Right atrium auricular region (tissue), 2 donors: ENCODE data around the gene PDE4DIP. TPM values are rescaled to one million over a fixed set of nuclear protein-coding genes. Genes with fewer than 3 reads are reported as not detected.
"Not testable (repeated sequence)": the region's sequence is repeated elsewhere in the genome, so short reads cannot be mapped to it uniquely, and the experiment has no call there.

Experiments
- DNase-seq: peaks from one replicate; pipeline ENCODE4 v3.0.0-alpha.2; 2019; ENCODE audit warnings: low spot score
- H3K27ac ChIP-seq, 2 donors: fragments of 200-600 bp; sonication (generic); 1 replicate in 1 of 2; 2 replicates in 1 of 2; pipeline ENCODE4 v1.5.1; 2016 to 2019
- H3K27me3 ChIP-seq, 2 donors: fragments of 200-600 bp; sonication (generic); one replicate each; pipeline versions ENCODE4 v1.5.1 to v1.6.0; 2017 to 2019
- H3K36me3 ChIP-seq: fragments of 200-600 bp; sonication (generic); one replicate; pipeline ENCODE4 v1.5.1; 2016
- H3K4me1 ChIP-seq, 2 donors: fragments of 200-600 bp; sonication (generic); one replicate each; pipeline versions ENCODE4 v1.5.1 to v1.6.0; 2017 to 2019
- H3K4me3 ChIP-seq, 2 donors: fragments of 200-600 bp; sonication (generic); 1 replicate in 1 of 2; 2 replicates in 1 of 2; pipeline ENCODE4 v1.5.1; 2017 to 2019; ENCODE audit warnings: mild to moderate bottlenecking in 1 of 2, moderate library complexity in 1 of 2
- H3K9me3 ChIP-seq, 2 donors: fragments of 200-600 bp; sonication (generic); one replicate each; pipeline ENCODE4 v1.5.1; 2019
- total RNA-seq, 2 donors: library from RNA; depleted of rRNA; stranded (reverse); fragments of >200 nt; gene quantifications; one replicate each; pipeline ENCODE4 v1.1.0, GENCODE V29; 2016
- TF ChIP-seq, protein P1 (sequence below), 2 donors: fragments of 200-600 bp; sonication (generic); IDR thresholded peaks; one replicate each; pipeline ENCODE4 v1.5.1; 2019; ENCODE audit warnings: antibody characterized with exemption in 2 of 2

Gene PDE4DIP
- total RNA-seq, 2 donors from 2014 or later: 722 to 982 TPM

DNA sequence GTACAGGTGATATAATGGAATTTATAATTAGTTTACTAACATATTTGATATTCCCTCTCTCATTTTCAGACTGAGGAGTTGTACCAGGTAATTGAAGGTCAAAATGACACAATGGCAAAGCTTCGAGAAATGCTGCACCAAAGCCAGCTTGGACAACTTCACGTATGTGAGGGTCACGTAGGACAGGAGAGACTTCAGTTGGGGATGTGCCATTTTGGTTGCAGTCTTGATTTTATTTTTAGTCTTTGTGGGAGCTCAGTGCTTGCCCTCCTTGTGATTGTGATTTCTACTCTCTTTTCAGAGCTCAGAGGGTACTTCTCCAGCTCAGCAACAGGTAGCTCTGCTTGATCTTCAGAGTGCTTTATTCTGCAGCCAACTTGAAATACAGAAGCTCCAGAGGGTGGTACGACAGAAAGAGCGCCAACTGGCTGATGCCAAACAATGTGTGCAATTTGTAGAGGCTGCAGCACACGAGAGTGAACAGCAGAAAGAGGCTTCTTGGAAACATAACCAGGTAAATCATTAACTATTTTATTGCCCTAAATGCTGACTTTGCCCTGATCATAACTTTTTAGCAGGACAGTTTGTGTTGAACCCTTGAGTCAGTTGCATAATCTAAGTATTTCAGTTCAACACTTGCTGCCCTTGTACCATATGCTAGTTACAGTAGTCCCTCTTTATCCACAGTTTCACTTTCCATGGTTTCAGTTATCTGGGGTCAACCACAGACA is 118.1 kb downstream of the PDE4DIP start:
- H3K4me3 ChIP-seq, H3K9me3 ChIP-seq, DNase-seq, H3K4me1 ChIP-seq, H3K27ac ChIP-seq, H3K27me3 ChIP-seq, H3K36me3 ChIP-seq: not testable (repeated sequence)

DNA sequence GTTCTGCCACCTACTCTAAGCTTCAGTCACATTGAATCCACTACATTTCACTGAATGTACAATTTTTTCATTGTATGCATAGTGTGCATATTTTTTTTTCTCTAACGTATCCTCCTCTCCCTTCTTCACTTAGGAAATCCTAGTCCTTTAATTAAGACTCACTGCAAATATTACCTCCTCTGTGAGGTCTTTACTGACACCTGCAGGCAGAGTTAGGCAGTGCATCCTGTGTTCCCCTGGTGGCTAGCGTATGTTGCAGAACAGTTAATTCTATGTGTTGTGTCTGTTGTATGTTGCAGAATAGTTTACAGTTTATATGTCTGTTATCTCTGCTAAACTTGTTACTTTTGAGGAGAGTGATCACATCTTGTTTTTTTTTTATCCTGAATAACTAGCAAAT is 121.9 kb downstream of the PDE4DIP start:
- DNase-seq, H3K4me1 ChIP-seq, H3K4me3 ChIP-seq, H3K27ac ChIP-seq, H3K27me3 ChIP-seq, H3K9me3 ChIP-seq: not testable (repeated sequence)
- H3K36me3 ChIP-seq: peaks cover 12% of the 10 kb centered on the region
- TF ChIP-seq, protein P1, sequence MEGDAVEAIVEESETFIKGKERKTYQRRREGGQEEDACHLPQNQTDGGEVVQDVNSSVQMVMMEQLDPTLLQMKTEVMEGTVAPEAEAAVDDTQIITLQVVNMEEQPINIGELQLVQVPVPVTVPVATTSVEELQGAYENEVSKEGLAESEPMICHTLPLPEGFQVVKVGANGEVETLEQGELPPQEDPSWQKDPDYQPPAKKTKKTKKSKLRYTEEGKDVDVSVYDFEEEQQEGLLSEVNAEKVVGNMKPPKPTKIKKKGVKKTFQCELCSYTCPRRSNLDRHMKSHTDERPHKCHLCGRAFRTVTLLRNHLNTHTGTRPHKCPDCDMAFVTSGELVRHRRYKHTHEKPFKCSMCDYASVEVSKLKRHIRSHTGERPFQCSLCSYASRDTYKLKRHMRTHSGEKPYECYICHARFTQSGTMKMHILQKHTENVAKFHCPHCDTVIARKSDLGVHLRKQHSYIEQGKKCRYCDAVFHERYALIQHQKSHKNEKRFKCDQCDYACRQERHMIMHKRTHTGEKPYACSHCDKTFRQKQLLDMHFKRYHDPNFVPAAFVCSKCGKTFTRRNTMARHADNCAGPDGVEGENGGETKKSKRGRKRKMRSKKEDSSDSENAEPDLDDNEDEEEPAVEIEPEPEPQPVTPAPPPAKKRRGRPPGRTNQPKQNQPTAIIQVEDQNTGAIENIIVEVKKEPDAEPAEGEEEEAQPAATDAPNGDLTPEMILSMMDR (IDR thresholded peaks at IDR 0.05): peak in 1 of 2 donors; percentile 16

DNA sequence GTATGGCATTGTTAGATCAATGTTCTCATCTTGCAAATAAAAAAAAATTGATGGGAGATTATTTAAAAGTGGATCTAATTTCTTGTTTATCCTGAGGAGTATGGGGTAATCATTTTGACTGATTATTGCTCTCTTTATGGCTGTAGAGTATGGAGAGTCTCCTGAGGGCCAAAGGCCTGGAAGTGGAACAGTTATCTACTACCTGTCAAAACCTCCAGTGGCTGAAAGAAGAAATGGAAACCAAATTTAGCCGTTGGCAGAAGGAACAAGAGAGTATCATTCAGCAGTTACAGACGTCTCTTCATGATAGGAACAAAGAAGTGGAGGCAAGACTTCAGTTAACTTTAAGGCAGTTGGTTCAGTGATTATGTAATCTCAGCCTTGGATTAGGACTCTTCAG is 123.4 kb downstream of the PDE4DIP start:
- DNase-seq, H3K4me1 ChIP-seq, H3K4me3 ChIP-seq, H3K27me3 ChIP-seq, H3K27ac ChIP-seq, H3K9me3 ChIP-seq: not testable (repeated sequence)
- peaks cover 12% of the 10 kb centered on the region for H3K36me3 ChIP-seq

DNA sequence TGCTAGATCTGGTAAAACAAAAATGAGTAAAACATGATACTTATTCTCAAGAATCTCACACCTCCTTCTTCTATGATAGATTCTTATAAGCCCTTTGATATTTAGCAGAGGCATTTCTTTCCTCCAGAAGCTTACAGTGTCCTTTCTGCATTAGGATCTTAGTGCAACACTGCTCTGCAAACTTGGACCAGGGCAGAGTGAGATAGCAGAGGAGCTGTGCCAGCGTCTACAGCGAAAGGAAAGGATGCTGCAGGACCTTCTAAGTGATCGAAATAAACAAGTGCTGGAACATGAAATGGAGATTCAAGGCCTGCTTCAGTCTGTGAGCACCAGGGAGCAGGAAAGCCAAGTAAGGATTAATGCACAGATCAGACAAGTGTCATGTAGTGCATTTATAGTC is 124.5 kb downstream of the PDE4DIP start:
- H3K27ac ChIP-seq, H3K27me3 ChIP-seq, H3K4me1 ChIP-seq, H3K9me3 ChIP-seq, DNase-seq, H3K4me3 ChIP-seq: not testable (repeated sequence)
- peaks cover 12% of the 10 kb centered on the region for H3K36me3 ChIP-seq

DNA sequence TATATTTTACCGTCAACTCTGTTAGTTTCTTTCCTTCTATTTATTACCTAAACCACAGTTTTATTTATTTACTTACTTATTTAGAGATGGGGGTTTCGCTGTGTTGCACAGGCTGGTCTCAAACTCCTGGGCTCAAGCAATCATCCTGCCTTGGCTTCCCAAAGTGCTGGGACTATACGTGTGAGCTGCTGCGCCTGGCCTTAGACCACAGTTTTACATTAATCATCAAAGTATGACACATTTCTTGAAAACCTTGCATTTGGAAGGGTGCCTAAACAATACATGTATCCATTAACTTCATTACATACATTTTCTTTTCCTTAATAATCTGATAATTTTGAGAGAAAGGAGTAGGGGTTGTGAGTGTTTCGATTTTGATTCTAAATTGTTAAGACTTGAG is 124.9 kb downstream of the PDE4DIP start:
- not testable (repeated sequence) for H3K27ac ChIP-seq, H3K4me3 ChIP-seq, H3K27me3 ChIP-seq, DNase-seq, H3K4me1 ChIP-seq, H3K36me3 ChIP-seq, H3K9me3 ChIP-seq

DNA sequence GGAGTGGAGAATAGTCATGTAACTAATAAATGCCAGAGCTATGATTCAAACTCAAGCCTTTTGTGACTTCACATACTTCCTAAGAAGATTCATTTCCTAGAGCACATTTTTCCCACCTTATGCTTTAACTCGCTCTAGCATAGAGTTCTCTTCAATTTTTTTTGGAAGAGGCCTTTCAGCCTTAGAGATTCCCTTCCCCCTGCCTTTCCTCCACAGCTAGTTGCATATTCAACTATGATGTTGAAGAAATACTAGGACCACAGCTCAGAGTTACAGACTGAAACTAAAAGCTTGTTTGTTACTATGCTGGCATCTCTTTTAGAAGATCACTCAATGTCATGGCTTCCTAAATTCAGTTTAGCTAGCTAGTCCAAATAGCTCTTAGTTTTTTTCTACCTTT is 131.2 kb downstream of the PDE4DIP start:
- not testable (repeated sequence) for DNase-seq, H3K27ac ChIP-seq, H3K9me3 ChIP-seq, H3K4me1 ChIP-seq, H3K27me3 ChIP-seq, H3K4me3 ChIP-seq
- peaks cover 30% of the 10 kb centered on the region for H3K36me3 ChIP-seq

DNA sequence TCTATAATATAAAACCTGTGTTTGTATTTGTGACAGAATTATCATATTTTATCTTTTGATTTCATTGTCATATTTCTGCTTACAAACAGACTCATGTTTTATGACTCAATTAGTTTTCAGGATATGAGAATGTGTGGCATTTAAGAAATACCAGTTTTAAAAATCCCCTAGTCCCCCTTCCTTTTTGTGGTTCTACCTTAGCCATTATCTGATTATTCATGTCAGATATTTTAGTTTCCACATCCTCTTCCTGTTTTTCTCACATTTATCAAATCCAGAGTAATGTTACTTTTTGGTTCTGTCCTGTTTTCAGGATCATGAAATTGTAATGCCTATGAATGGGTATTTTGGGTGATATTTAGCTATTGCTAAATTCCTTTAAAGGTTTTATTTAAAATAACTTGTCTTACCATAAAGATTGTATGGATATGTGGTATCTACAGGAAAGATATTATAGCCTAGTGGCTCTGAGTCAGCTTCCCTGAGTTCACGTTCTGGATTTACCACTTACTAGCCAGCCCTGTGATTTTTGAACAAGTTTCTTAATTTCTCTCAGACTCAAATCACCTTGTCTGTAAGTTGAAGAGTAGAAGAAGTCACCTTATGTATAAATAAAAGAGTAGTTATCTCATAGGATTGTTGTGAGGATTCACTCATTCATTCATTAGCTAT is 131.8 kb downstream of the PDE4DIP start:
- DNase-seq, H3K27me3 ChIP-seq, H3K9me3 ChIP-seq, H3K4me1 ChIP-seq, H3K27ac ChIP-seq, H3K4me3 ChIP-seq: not testable (repeated sequence)
- peaks cover 34% of the 10 kb centered on the region for H3K36me3 ChIP-seq

DNA sequence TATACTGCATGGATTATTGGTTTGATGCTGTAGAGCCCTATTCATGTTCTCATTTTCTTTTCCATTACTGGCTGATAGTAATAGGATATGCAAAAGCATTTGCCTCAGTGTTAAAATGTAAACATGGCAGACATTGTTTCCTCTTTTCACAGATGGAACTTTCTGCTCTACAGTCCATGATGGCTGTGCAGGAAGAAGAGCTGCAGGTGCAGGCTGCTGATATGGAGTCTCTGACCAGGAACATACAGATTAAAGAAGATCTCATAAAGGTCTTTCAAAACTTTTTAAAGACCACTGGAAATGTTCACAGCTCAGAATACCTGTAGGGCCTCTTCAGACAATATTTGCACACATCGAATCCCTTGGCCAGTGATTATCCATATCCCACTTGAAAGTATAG is 133.6 kb downstream of the PDE4DIP start:
- not testable (repeated sequence) for H3K9me3 ChIP-seq, H3K27ac ChIP-seq, H3K4me1 ChIP-seq, DNase-seq, H3K4me3 ChIP-seq, H3K27me3 ChIP-seq
- H3K36me3 ChIP-seq: peaks cover 50% of the 10 kb centered on the region

DNA sequence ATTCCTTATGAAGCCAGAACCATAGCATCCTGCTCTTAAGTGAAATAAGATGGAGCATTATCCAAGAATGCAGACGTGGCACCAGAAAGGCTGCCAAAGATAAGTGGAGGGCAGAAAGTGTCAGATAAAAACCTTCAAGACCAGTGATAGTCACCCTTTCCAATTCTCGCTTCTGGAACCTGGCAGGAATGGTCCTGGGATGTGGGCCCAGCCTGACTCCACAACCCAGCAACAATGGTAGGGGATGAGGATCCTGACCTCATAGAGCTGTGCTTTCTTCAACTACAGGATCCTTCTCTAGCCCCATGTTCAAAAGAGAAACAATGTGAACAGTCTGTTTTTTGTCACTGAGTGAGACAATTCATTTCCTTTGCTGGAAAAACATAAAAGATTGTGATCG is 145.2 kb downstream of the PDE4DIP start:
- H3K4me3 ChIP-seq, H3K9me3 ChIP-seq, DNase-seq, H3K27ac ChIP-seq, H3K4me1 ChIP-seq, H3K27me3 ChIP-seq, H3K36me3 ChIP-seq: not testable (repeated sequence)

DNA sequence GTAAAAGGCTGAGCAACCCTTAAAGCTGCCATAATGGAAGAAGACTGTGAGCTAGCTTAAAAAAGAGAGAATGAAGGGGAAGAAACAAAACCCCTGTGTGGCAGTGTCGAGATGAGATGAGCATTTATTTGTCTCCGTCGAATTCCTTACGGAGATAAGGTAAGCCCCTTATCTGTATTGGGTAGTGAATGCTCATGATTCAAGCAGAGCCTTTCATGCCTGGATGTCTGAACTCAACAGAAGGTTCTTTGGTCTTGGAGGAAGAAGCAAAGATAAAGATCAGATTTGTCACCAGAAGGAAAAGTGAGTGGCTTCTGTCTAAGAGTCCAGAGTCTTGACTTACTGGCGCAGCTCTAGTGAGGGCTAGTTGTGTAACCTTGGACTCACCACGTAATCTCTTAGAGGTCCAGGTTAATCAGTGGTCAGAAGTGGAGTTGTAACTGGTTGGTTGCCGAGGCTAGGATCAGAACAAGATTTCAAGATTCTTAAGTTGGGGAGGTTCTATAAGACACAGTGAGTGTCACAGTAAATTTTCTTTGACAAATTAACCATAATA is 146.1 kb downstream of the PDE4DIP start:
- DNase-seq, H3K9me3 ChIP-seq, H3K27me3 ChIP-seq, H3K36me3 ChIP-seq, H3K27ac ChIP-seq, H3K4me3 ChIP-seq, H3K4me1 ChIP-seq: not testable (repeated sequence)

DNA sequence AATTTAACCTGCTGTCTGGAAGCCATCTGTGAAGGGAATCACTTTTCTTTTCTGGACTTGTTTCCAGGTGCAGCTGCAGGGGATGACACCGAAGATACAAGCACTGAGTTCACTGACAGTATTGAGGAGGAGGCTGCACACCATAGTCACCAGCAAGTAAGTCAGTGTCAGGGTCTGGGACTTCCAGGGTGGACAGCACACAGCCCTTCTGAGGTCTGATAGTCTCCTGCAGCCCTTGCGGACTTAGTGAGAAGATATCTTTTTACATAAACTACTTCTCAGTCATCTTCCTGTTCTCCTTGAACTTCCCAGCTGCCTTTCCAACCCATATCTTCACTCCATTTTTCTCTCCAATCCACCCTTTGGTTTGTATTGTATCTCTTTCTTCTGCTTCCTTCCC is 147.6 kb downstream of the PDE4DIP start:
- not testable (repeated sequence) for DNase-seq

DNA sequence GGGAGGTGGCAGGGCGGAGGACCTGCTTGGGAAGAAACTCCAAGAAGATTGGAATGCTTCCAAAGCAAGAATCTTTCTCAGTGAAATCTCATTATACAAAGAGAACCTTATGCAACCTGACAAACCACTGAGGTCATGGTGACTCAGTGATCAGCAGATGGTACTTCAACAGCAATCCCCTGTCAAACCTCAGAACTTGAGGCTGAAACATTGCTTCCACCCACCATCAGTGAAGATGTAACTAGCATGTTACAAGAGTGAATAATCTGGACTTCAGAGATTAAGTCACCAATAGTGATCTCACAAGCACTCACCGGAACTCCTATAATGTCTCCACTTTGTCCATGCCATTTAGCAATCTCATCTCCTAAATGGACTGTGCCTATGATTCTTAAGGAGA is 148.1 kb downstream of the PDE4DIP start:
- not testable (repeated sequence) for DNase-seq, H3K4me1 ChIP-seq, H3K4me3 ChIP-seq, H3K9me3 ChIP-seq, H3K27ac ChIP-seq, H3K27me3 ChIP-seq, H3K36me3 ChIP-seq

More for the DNA sequence above, 147.6 kb downstream of the PDE4DIP start:
- H3K27ac ChIP-seq, H3K4me3 ChIP-seq, H3K36me3 ChIP-seq, H3K27me3 ChIP-seq, H3K9me3 ChIP-seq, H3K4me1 ChIP-seq: not testable (repeated sequence)

DNA sequence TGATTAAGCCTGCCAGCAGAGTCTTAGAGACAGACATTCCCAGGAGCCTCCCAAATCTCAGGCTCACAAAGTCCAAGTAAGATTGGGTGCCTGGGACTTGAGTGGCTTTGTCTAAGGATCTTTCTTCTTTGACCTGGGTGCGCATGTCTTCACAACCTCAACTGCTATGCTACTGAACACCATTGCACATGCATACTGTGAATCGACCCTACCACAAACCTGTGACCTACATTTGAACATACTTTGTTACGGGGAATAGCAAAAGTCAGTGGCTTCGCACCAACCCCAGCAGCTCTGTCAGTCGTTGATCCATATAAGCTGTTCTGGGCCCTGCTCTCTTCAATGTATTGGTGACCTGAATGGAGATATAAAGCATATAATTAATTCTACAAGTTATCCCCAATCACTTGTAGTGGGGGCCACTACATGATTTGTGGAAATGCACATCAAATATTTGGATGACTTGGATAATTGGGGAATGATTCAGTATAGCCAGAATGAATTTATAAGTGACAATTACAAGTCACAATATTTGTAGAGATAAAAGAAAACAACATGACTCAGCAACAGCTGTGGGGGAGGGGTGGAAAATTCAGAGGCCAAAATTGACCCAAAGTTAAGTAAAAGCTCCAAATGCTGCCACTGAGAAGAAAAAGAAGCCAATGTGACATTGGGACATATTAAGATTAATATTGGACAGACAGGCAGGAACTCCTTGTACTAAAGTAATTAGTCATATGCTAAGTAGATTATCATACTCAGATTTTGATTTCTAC is 152.4 kb downstream of the PDE4DIP start:
- H3K27me3 ChIP-seq, H3K9me3 ChIP-seq, H3K36me3 ChIP-seq, H3K4me1 ChIP-seq, DNase-seq, H3K4me3 ChIP-seq, H3K27ac ChIP-seq: not testable (repeated sequence)
